Uterus (tissue), 2 donors: Measurements from ENCODE around the gene GPER1.

ENCODE experiments used
- POLR2A ChIP-seq, 2 donors: fragments of 450-650 bp; IDR thresholded peaks; one replicate each; pipeline ENCODE4 v1.6.1; 2016; ENCODE audit warnings: antibody characterized with exemption in 2 of 2, mild to moderate bottlenecking in 1 of 2, moderate library complexity in 1 of 2
- TF ChIP-seq, protein P1 (sequence below), 4 experiments: fragments of 200-600 bp in 2 of 4; fragments of 450-650 bp in 2 of 4; sonication (generic) in 2 of 4; IDR thresholded peaks; one replicate each; pipeline ENCODE4 v1.5.1; 2016 to 2019; ENCODE audit warnings: antibody characterized with exemption in 4 of 4, mild to moderate bottlenecking in 2 of 4, moderate library complexity in 1 of 4

DNA sequence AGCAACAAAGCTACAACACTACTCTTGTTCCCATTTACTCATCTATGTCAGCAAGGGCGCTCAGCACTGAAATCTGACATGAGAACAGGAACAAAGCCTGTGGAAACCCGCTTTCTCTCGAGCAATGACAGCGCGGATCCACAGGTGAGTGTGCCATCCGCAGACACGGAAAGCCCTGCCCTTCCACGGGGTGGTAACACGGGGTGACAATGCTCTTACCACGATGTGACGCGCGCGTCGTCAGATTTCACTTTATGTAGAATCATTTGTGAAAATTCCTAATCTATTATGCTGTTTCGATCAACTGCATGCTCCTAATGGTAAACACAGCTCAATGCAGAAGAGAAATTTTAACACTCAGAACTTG lies 37.7 kb downstream of the GPER1 start:
- TF ChIP-seq, protein P1, sequence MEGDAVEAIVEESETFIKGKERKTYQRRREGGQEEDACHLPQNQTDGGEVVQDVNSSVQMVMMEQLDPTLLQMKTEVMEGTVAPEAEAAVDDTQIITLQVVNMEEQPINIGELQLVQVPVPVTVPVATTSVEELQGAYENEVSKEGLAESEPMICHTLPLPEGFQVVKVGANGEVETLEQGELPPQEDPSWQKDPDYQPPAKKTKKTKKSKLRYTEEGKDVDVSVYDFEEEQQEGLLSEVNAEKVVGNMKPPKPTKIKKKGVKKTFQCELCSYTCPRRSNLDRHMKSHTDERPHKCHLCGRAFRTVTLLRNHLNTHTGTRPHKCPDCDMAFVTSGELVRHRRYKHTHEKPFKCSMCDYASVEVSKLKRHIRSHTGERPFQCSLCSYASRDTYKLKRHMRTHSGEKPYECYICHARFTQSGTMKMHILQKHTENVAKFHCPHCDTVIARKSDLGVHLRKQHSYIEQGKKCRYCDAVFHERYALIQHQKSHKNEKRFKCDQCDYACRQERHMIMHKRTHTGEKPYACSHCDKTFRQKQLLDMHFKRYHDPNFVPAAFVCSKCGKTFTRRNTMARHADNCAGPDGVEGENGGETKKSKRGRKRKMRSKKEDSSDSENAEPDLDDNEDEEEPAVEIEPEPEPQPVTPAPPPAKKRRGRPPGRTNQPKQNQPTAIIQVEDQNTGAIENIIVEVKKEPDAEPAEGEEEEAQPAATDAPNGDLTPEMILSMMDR (IDR thresholded peaks at IDR 0.05) = no peak
- no peak for TF ChIP-seq POLR2A (IDR thresholded peaks at IDR 0.05)
